ENCODE measurements around the gene RARRES2.
"Not testable (repeated sequence)": the region's sequence is repeated elsewhere in the genome, so short reads cannot be mapped to it uniquely, and the experiment has no call there.

RARRES2 gene

DNA sequence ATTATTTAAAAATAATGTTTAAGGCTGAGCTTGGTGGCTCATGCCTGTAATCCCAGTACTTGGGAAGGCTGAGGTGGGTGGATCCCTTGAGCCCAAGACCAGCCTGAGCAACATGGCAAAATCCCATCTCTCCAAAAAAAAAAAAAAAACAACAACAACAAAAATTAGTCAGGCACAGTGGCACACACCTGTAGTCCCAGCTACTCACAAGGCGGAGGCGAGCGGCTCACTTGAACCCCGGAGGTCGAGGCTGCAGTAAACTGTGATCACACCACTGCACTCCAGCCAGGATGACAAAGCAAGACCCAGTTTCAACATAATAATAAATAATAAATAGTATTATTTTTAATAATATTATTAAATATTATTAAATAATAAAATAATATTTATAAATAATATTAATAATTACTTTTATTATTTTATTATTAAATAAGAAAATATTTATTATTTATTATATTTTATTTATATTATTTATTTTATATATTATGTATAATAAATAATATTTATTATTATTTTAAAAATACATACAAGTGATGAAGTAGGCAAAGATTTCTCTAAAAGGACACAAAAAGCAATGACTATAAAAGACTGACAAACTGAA lies 26.7 kb downstream of the RARRES2 start:
- Mint-ChIP-seq H3K4me3 (no peak overlapping the region), H3K27ac (no peak overlapping the region), H3K36me3 (ENCODE audit: low read depth) (peaks cover 12% of the 10 kb centered on the region), H3K9me3 (no peaks in the 10 kb centered on the region), H3K4me1 (ENCODE audit: low read depth) (peaks cover 5% of the 10 kb centered on the region), H3K27me3 (ENCODE audit: low read depth) (no peaks in the 10 kb centered on the region)

DNA sequence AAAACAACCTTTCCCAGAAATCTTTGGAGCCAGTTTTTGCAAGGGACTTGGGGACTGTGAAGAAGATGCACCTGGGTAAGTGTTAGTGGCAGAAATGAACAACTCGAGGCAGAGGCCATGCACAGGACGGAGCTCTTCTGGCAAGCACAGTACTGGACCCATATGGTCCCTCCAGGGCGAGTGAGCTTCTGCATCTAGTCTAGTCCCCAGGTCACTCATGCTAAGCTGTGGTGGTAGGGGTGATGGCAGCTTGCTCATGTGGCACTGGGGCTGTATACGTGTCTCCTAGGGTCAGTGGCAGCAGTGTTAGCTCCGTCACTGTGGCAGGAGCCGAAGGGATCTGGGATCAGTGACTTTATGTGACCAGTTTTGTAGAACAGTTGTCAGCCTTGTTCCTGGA lies 27.6 kb downstream of the RARRES2 start:
- no peak overlapping the region for H3K4me3 Mint-ChIP-seq
- H3K27ac Mint-ChIP-seq: no peak overlapping the region
- no peaks in the 10 kb centered on the region for H3K9me3 Mint-ChIP-seq
- no peaks in the 10 kb centered on the region for H3K27me3 Mint-ChIP-seq (ENCODE audit: low read depth)
- peaks cover 5% of the 10 kb centered on the region for H3K4me1 Mint-ChIP-seq (ENCODE audit: low read depth)
- H3K36me3 Mint-ChIP-seq (ENCODE audit: low read depth): peaks cover 11% of the 10 kb centered on the region

DNA sequence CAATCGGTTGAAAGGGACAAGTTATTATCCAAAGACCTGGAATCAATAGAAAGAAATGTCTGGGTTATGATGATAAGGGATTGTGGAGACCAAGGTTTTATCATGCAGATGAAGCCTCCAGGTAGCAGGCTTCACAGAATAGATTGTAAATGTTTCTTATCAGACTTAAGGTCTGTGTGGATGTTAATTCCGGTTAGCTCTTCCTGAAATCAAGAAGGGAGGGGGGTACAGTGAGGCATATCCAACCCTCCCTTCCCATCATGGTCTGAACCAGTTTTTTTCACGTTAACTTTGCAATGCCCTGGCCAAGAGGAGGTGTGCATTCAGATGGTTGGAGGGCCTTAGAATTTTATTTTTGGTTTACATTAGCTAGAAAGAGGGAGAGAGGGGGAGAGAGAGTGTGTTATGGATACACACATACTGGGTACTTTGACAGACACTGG lies 28.0 kb downstream of the RARRES2 start:
- Mint-ChIP-seq H3K4me1 (ENCODE audit: low read depth) (peaks cover 5% of the 10 kb centered on the region), H3K4me3 (no peak overlapping the region), H3K9me3 (no peaks in the 10 kb centered on the region), H3K27me3 (ENCODE audit: low read depth) (no peaks in the 10 kb centered on the region), H3K27ac (no peak overlapping the region), H3K36me3 (ENCODE audit: low read depth) (peaks cover 8% of the 10 kb centered on the region)

DNA sequence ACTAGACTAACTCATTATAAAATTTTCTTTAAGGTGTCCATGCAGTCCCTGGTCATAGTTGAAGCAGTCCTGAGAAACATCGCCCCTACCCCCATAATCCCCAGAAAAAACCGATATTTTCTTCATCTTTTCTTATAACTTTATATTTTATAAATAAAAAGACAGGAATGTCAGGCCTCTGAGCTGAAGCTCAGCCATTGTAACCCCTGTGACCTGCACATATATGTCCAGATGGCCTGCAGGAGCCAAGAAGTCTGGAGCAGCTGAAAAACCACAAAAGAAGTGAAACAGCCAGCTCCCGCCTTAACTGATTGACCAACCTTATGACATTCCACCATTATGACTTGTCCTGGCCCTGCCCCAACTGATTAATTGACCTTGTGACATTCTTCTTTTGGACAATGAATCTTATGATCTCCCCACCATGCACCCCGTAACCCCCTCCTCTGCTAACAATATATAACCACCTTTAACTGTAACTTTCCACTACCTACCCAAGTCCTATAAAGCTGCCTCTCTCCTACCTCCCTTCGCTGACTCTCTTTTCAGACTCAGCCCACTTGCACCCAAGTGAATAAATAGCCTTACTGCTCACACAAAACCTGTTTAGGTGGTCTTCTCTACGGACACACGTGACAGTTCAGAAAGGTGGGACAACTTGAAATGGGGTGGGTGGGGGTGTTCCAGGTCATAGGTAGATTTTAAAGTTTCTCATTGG lies 28.6 kb downstream of the RARRES2 start:
- not testable (repeated sequence) for H3K36me3 Mint-ChIP-seq (ENCODE audit: low read depth); H3K27ac Mint-ChIP-seq; H3K4me1 Mint-ChIP-seq (ENCODE audit: low read depth); H3K4me3 Mint-ChIP-seq; H3K9me3 Mint-ChIP-seq; H3K27me3 Mint-ChIP-seq (ENCODE audit: low read depth)

DNA sequence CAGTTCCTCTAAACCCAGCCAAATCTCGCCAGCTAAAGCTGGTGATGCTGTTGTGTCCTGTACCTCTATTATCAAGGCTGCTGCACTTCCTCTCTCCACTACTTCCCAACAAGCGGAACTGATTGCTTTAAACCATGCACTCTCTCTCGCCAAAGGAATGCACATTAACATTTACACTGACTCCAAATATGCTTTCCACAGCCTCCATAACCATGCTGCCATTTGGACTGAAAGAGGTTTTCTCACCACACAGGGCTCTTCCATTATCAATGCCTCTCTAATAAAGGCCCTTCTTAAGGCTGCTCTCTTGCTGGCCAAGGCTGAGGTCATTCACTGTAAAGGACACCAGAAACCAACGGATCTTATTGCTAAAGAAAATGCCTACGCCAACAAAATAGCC lies 29.7 kb downstream of the RARRES2 start:
- Mint-ChIP-seq H3K27me3 (ENCODE audit: low read depth) (no peaks in the 10 kb centered on the region), H3K36me3 (ENCODE audit: low read depth) (peaks cover 4% of the 10 kb centered on the region), H3K4me3 (no peak overlapping the region), H3K9me3 (no peaks in the 10 kb centered on the region), H3K27ac (no peak overlapping the region), H3K4me1 (ENCODE audit: low read depth) (peaks cover 3% of the 10 kb centered on the region)

DNA sequence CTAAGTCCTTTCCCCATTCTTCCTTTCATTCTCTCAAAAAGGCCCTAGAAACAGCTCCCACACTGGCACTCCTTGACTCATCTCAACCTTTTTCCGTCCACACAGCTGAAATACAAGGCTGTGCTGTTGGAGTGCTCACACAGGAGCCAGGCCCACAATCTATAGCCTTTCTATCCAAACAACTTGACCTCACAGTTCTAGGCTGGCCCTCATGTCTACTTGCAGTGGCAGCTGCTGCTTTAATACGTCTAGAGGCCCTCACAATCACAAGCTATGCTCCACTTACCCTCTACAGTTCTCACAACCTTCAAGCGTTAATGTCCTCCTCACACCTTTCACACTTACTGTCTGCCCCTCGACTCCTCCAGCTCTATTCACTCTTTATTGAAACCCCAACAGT lies 30.3 kb downstream of the RARRES2 start:
- peaks cover 3% of the 10 kb centered on the region for H3K4me1 Mint-ChIP-seq (ENCODE audit: low read depth)
- no peak overlapping the region for H3K4me3 Mint-ChIP-seq
- H3K9me3 Mint-ChIP-seq: no peaks in the 10 kb centered on the region
- H3K36me3 Mint-ChIP-seq (ENCODE audit: low read depth): peaks cover 4% of the 10 kb centered on the region
- no peaks in the 10 kb centered on the region for H3K27me3 Mint-ChIP-seq (ENCODE audit: low read depth)
- H3K27ac Mint-ChIP-seq: no peak overlapping the region

DNA sequence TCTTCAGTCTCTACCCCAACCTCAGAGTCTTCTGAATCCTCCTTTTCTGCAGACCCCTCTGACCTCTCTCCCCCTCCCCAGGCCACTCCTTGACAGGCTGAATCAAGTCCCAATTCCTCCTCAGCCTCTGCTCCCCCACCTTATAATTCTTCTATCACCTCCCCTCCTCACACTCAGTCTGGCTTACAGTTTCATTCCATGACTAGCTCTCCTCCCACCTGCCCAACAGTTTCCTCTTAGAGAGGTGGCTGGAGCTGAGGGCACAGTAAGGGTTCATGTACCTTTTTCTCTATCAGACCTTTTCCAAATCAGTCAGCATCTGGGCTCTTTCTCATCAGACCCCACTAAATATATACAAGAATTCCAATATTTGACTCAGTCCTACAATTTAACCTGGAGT lies 32.9 kb downstream of the RARRES2 start:
- no peaks in the 10 kb centered on the region for H3K9me3 Mint-ChIP-seq
- no peak overlapping the region for H3K27ac Mint-ChIP-seq
- no peak overlapping the region for H3K4me3 Mint-ChIP-seq

DNA sequence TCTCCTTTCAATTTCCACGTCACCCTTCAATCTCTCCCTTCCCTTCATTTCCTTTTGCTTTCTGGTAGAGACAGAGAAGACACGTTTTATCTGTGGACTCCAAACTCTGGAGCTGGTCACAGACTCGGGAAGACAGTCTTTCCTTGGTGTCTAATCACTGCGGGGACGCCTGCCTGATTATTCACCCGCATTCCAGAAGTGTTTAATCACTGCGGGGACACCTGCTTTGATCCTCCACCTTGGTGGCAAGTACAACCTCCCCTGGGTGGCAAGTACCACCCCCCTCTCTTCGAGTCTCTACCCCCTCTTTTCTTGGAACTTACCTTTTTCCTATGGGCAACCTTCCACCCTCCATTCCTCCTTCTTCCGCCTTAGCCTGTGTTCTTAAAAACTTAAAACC lies 33.5 kb downstream of the RARRES2 start:
- Mint-ChIP-seq H3K4me3 (no peak overlapping the region), H3K27ac (no peak overlapping the region), H3K27me3 (ENCODE audit: low read depth) (no peaks in the 10 kb centered on the region), H3K36me3 (ENCODE audit: low read depth) (peaks cover 4% of the 10 kb centered on the region), H3K4me1 (ENCODE audit: low read depth) (peaks cover 5% of the 10 kb centered on the region), H3K9me3 (no peaks in the 10 kb centered on the region)

More for the DNA sequence above, 32.9 kb downstream of the RARRES2 start:
- H3K27me3 Mint-ChIP-seq (ENCODE audit: low read depth): no peaks in the 10 kb centered on the region
- peaks cover 7% of the 10 kb centered on the region for H3K4me1 Mint-ChIP-seq (ENCODE audit: low read depth)
- H3K36me3 Mint-ChIP-seq (ENCODE audit: low read depth): peaks cover 4% of the 10 kb centered on the region

DNA sequence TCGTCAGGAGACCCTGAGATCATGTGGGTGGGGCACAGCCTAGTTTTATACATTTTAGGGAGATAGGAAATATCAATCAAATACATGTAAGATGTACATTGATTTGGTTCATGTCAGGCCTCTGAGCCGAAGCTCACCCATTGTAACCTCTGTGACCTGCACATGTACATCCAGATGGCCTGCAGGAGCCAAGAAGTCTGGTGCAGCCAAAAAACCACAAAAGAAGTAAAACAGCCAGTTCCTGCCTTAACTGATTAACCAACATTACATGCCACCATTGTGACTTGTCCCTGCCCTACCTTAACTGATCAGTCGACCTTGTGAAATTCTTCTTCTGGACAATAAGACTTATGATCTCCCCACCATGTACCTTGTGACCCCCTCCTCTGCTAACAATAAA lies 34.3 kb downstream of the RARRES2 start:
- Mint-ChIP-seq H3K27me3 (ENCODE audit: low read depth) (no peaks in the 10 kb centered on the region), H3K4me1 (ENCODE audit: low read depth) (peaks cover 5% of the 10 kb centered on the region), H3K4me3 (no peak overlapping the region), H3K36me3 (ENCODE audit: low read depth) (peaks cover 4% of the 10 kb centered on the region), H3K27ac (no peak overlapping the region), H3K9me3 (no peaks in the 10 kb centered on the region)

DNA sequence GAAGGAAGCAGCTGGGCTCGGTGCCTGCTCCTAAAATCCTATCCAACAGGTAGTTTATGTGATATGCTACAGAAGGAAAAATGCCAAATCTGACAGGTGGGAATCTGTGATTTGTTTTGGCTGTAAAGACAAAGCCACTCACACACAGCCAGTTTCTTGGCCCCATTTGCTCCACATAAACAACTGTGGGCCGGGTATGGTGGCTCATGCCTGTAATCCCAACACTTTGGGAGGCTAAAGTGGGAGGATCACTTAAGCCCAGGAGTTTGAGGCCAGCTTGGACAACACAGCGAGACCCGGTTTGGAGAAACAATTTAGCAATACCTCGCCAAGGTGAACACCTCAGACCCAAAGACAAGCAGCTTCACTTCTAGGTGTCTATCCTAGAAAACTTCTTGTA lies 35.1 kb downstream of the RARRES2 start:
- not testable (repeated sequence) for H3K27ac Mint-ChIP-seq; H3K9me3 Mint-ChIP-seq; H3K36me3 Mint-ChIP-seq (ENCODE audit: low read depth); H3K4me3 Mint-ChIP-seq; H3K27me3 Mint-ChIP-seq (ENCODE audit: low read depth); H3K4me1 Mint-ChIP-seq (ENCODE audit: low read depth)

DNA sequence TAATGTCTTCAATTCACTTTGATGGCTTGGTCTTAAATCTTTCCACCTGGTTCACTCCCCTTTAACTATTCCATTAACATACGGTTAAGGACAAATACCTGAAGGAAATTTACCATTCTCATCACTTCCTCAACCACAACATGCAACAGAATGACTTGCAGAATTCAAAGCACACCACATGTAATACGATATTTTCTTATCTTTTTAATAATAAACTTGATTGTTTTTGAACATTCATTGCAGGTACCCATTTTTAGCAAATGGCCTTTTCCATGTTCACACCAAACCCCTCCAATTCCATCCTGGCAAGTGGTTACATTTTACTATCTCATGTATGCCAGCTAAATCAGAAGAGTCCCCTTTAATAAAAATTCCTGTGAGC lies 35.5 kb downstream of the RARRES2 start:
- not testable (repeated sequence) for H3K9me3 Mint-ChIP-seq; H3K4me1 Mint-ChIP-seq (ENCODE audit: low read depth); H3K4me3 Mint-ChIP-seq; H3K36me3 Mint-ChIP-seq (ENCODE audit: low read depth); H3K27ac Mint-ChIP-seq; H3K27me3 Mint-ChIP-seq (ENCODE audit: low read depth)

DNA sequence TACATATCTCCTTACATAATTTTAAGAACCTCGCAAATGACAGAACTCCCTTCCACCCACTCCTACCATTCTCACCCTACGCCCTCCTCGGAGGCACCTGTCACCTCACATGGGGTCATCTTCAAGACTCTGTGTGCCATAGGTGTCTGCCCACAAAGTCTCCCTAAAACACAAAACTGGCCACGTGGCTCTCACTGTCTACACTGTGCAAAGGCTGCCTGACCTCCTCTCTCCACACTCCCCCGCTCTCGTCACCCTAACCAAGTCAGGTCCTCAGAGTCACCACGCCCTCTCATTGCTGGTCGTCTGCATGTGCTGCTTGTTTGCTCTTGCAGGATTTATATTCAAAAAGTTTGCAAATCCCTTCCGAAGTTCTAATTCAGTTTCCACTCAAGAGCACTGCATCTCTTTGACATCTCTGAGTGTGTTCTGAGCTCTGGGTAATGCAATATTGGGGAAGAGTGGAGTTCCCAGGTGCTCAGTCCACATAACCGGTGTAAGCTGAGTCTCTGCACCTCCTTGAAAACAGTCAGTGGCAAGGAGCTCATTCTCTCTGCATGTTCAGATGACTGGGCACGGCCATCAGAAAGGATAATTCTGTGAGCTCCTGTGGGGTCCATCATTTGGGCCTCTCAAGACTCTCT lies 36.0 kb downstream of the RARRES2 start:
- H3K27ac Mint-ChIP-seq; H3K27me3 Mint-ChIP-seq (ENCODE audit: low read depth); H3K9me3 Mint-ChIP-seq; H3K4me3 Mint-ChIP-seq; H3K36me3 Mint-ChIP-seq (ENCODE audit: low read depth); H3K4me1 Mint-ChIP-seq (ENCODE audit: low read depth): not testable (repeated sequence)

DNA sequence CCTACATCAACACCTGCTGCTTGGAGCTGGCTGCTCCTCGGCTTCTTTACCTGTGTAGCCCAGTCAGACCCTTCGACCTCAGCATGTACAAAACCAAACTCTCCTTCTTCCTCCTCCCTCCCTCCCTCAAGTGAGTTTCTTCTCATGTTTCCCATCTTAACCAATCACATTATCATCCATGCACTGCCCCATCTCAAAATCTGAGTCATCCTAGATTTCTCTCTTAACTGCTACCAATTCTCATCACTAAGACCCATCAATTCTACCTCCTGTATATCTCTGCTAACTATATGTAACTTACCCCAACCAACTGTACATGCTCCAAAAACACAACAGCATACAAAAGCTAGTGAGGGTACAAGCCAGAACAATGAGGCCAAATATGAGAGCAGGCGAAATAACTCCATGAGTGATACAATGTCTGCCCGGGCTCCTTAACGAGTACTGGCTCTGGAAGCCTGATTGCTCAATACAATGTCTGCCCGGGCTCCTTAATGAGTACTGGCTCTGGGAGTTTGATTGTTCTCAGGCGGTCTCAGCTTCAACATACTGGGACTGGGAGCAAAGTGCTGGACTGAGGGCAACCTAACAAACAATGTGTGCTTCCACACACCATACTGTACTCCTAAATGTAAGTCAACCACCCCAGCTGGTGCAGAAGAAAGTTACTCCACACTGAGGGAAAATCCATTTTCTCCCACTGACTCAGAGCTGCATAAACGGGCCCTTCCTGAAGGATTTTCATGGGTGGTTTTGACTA lies 36.8 kb downstream of the RARRES2 start:
- H3K27me3 Mint-ChIP-seq (ENCODE audit: low read depth); H3K27ac Mint-ChIP-seq; H3K4me3 Mint-ChIP-seq; H3K36me3 Mint-ChIP-seq (ENCODE audit: low read depth); H3K4me1 Mint-ChIP-seq (ENCODE audit: low read depth); H3K9me3 Mint-ChIP-seq: not testable (repeated sequence)

DNA sequence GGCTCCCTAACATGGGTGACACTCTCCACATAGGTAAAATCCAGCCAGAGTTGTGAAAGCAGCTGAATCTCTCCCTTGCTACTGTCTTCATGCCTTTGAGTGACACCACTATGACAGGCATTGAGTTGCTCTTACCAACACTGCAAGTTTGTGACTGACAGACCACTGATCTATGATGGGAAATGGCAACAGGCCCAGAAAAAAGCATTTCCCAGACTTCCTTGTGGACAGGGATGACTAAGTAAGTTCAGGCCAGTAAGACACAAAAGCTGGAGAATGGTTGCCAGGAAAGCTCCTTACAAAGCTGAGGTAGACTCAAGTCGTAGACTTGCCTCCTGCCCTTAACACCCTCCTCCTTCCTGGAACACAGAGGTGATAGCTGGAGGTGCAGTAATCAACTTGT lies 38.5 kb downstream of the RARRES2 start:
- not testable (repeated sequence) for H3K4me1 Mint-ChIP-seq (ENCODE audit: low read depth); H3K4me3 Mint-ChIP-seq; H3K9me3 Mint-ChIP-seq; H3K27me3 Mint-ChIP-seq (ENCODE audit: low read depth); H3K36me3 Mint-ChIP-seq (ENCODE audit: low read depth); H3K27ac Mint-ChIP-seq

DNA sequence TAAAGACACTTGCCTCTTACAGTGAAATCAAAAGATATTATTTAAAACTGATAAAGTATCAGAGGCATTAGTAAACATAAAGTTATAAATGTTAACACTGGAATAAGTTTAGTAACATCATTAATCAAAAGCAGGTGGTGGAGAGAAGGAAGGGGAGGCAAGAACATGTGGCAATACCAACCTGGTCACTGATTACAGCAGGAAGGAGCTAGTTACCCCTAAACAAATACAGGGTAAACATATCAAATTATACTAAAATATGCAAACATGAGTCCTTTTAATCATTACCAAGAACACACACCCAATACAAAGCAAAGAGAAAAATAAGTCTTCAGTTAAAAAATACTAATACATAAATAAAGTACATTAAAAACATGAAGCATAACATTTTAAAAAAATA lies 43.5 kb downstream of the RARRES2 start:
- not testable (repeated sequence) for H3K27me3 Mint-ChIP-seq (ENCODE audit: low read depth); H3K4me3 Mint-ChIP-seq; H3K36me3 Mint-ChIP-seq (ENCODE audit: low read depth); H3K9me3 Mint-ChIP-seq; H3K4me1 Mint-ChIP-seq (ENCODE audit: low read depth); H3K27ac Mint-ChIP-seq

All from T-helper 1 cell treated with Interleukin-12 subunit alpha and Interleukin-12 subunit beta and Interleukin-4 antibody, amounts not matched to agents 30 μg/mL and 1 μg/mL, for 36 hours (primary cell).